ENCODE measurements around the gene PAM.

Gene PAM

DNA sequence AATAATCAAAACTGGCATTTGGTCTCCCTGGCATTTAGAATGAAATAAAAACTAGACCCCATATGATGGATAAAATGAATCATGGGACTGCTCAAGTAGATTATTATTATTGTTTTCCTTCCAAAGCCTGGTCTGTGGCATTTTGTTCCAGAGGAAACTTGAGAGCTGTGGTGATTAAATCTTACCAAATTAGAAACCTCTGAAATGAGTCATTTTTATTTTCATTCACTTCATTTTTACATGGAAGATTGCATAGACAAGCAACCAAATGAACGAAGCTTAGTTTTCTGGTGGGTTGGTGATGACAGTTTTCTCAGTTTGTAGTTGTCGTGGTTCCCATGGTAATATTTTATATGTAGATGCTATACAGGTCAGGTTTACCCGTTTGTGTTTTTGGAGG is 23.4 kb downstream of the PAM start:
- Histone ChIP-seq H3K9me3 (ENCODE audit: low read depth, low read length) (no peaks in the 10 kb centered on the region; the same call in 1 of the 2 replicates), H3K4me3 (no peak overlapping the region), H3K36me3 (ENCODE audit: insufficient read depth, low read length) (no peaks in the 10 kb centered on the region), H3K27ac (no peak overlapping the region), H3K9ac (ENCODE audit: insufficient read length) (no peak overlapping the region)
- TF ChIP-seq EZH2 (IDR thresholded peaks at IDR 0.05) = no peak
- TF ChIP-seq FOXP2 (optimal IDR thresholded peaks at IDR 0.05; ENCODE audit: control extremely low read depth, extremely low read length, insufficient read depth) = no peak
- no peak for TF ChIP-seq POLR2AphosphoS5 (IDR thresholded peaks at IDR 0.05; ENCODE audit: borderline replicate concordance, low read depth, low read length)
- DNase-seq (ENCODE audit: low read depth, low spot score) = no peak

DNA sequence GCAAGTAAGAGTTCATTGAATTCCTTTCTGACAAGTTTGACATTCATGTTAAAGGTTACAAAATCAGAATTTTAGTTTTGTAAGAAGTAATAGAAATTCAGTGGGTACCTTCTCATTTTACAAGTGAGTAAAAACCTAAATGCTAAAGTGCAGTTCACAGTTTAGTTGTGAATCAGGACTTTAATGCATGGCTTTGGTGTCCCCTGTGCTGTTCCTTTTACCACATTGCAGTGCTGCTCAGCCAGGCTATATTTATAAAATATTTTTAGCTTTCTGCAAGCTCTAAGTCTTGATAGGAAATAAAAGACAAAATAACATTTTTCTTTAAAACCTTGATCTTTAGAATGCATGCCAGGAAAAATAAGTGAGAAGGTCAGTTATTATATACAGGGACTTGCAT is 26.3 kb downstream of the PAM start:
- no peak for TF ChIP-seq EZH2 (IDR thresholded peaks at IDR 0.05)
- no peak for TF ChIP-seq FOXP2 (optimal IDR thresholded peaks at IDR 0.05; ENCODE audit: control extremely low read depth, extremely low read length, insufficient read depth)
- TF ChIP-seq POLR2AphosphoS5 (IDR thresholded peaks at IDR 0.05; ENCODE audit: borderline replicate concordance, low read depth, low read length) = no peak
- H3K36me3 ChIP-seq (ENCODE audit: insufficient read depth, low read length) = no peaks in the 10 kb centered on the region
- H3K9me3 ChIP-seq (ENCODE audit: low read depth, low read length) = no peaks in the 10 kb centered on the region
- DNase-seq (ENCODE audit: low read depth, low spot score) = no peak
- no peak overlapping the region for H3K4me3 ChIP-seq
- H3K9ac ChIP-seq (ENCODE audit: insufficient read length) = no peak overlapping the region
- H3K27ac ChIP-seq = no peak overlapping the region

DNA sequence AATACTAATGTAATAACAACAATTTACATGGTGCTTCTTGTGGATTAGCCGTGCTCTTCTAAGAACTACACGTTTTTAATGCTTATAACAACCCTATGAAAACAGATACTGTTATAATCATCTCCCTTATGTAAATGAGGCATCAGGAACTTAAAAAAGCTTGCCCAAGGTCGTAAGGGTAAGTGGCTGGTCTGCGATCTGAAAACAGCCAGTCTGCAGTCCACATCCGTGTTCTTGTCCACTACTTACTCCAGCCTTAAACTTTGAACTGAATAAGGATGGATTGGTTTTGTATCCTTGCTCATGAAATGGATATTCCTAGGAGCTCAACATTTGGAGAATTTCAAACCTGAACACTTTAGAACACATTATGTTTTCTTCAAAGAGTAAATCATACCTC is 26.7 kb downstream of the PAM start:
- Histone ChIP-seq H3K27ac (no peak overlapping the region), H3K9ac (ENCODE audit: insufficient read length) (no peak overlapping the region), H3K36me3 (ENCODE audit: insufficient read depth, low read length) (no peaks in the 10 kb centered on the region), H3K4me3 (no peak overlapping the region), H3K9me3 (ENCODE audit: low read depth, low read length) (no peaks in the 10 kb centered on the region)
- DNase-seq (ENCODE audit: low read depth, low spot score) = no peak
- no peak for TF ChIP-seq POLR2AphosphoS5 (IDR thresholded peaks at IDR 0.05; ENCODE audit: borderline replicate concordance, low read depth, low read length)
- TF ChIP-seq EZH2 (IDR thresholded peaks at IDR 0.05) = no peak
- TF ChIP-seq FOXP2 (optimal IDR thresholded peaks at IDR 0.05; ENCODE audit: control extremely low read depth, extremely low read length, insufficient read depth) = no peak

DNA sequence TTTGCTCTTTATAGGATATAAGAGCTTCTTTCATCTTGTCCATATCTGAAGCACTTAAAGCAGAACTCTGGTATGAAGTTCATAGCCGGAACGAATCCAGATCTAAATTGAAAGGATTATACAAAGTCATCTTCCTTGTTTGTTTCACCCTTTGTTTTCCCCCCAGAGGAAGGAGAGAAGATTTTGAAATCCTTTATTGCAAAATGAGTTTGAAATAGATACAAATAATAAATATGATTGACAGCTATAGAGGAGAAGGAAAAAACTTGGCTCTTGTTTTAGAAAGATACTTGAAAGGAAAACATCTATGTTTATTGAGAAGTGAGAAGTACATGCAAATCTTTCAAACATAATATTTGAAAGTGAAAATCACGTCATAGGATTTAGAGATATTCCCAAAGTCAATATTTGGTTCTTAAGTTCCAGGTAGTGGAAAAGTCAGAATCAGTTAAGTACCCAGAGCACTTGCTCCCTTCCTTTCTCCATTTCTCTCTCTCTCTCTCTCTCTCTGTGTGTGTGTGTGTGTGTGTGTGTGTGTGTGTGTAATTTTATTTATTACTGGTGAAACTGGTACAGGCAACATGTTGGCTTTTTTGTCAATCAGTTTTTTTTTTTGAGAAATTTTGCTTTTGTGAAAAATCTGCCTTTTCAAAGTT is 27.2 kb downstream of the PAM start:
- Histone ChIP-seq H3K4me3 (no peak overlapping the region), H3K9ac (ENCODE audit: insufficient read length) (no peak overlapping the region), H3K36me3 (ENCODE audit: insufficient read depth, low read length) (no peaks in the 10 kb centered on the region), H3K27ac (no peak overlapping the region), H3K9me3 (ENCODE audit: low read depth, low read length) (no peaks in the 10 kb centered on the region)
- TF ChIP-seq EZH2 (IDR thresholded peaks at IDR 0.05) (no peak), FOXP2 (optimal IDR thresholded peaks at IDR 0.05; ENCODE audit: control extremely low read depth, extremely low read length, insufficient read depth) (no peak), POLR2AphosphoS5 (IDR thresholded peaks at IDR 0.05; ENCODE audit: borderline replicate concordance, low read depth, low read length) (no peak)
- no peak for DNase-seq (ENCODE audit: low read depth, low spot score)

DNA sequence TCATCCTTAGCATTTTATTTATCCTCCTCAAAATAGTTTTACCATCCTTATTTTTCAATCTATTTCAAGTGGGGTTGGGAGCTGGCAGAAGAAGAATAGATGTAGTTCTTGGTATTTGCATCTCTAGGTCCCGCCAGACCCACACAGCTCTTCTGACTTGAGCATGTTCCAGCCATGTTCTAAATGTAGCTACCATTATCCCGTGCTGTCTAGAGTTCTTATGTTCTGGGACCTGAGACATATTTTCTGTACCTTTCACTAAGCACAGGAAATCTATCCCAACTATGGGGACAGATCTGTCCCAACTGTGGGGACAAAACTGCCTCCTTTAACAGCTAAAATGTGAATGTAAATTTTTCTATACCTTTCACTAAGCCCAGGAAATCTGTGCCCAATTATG is 32.0 kb downstream of the PAM start:
- no peaks in the 10 kb centered on the region for H3K36me3 ChIP-seq (ENCODE audit: insufficient read depth, low read length)
- H3K9ac ChIP-seq (ENCODE audit: insufficient read length) = no peak overlapping the region
- no peak overlapping the region for H3K27ac ChIP-seq
- no peaks in the 10 kb centered on the region for H3K9me3 ChIP-seq (ENCODE audit: low read depth, low read length)
- H3K4me3 ChIP-seq = no peak overlapping the region
- TF ChIP-seq FOXP2 (optimal IDR thresholded peaks at IDR 0.05; ENCODE audit: control extremely low read depth, extremely low read length, insufficient read depth) = no peak
- TF ChIP-seq POLR2AphosphoS5 (IDR thresholded peaks at IDR 0.05; ENCODE audit: borderline replicate concordance, low read depth, low read length) = no peak
- TF ChIP-seq EZH2 (IDR thresholded peaks at IDR 0.05) = no peak
- no peak for DNase-seq (ENCODE audit: low read depth, low spot score)

DNA sequence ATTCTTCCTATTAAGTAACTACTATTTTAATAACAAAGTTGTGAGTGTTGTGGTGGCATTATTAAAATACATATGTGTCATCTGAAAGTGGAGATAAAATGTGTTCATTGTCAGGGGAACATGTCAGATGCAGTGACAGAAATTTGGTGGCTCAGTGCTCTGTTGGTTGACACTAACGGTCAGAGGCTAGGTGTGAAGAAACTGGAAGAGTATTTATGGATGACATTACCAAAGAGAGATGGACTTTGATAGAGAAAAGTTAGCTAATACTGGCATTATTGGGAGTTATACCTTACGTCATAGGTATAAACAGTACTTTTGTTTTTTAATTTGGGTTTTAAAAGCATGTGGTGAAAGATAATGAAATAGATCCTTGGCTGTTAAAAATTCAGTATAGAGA is 33.7 kb downstream of the PAM start:
- no peaks in the 10 kb centered on the region for H3K36me3 ChIP-seq (ENCODE audit: insufficient read depth, low read length)
- no peak for DNase-seq (ENCODE audit: low read depth, low spot score)
- H3K9me3 ChIP-seq (ENCODE audit: low read depth, low read length) = no peaks in the 10 kb centered on the region
- no peak overlapping the region for H3K4me3 ChIP-seq
- H3K9ac ChIP-seq (ENCODE audit: insufficient read length) = no peak overlapping the region
- H3K27ac ChIP-seq = no peak overlapping the region
- TF ChIP-seq EZH2 (IDR thresholded peaks at IDR 0.05) (no peak), FOXP2 (optimal IDR thresholded peaks at IDR 0.05; ENCODE audit: control extremely low read depth, extremely low read length, insufficient read depth) (no peak), POLR2AphosphoS5 (IDR thresholded peaks at IDR 0.05; ENCODE audit: borderline replicate concordance, low read depth, low read length) (no peak)

DNA sequence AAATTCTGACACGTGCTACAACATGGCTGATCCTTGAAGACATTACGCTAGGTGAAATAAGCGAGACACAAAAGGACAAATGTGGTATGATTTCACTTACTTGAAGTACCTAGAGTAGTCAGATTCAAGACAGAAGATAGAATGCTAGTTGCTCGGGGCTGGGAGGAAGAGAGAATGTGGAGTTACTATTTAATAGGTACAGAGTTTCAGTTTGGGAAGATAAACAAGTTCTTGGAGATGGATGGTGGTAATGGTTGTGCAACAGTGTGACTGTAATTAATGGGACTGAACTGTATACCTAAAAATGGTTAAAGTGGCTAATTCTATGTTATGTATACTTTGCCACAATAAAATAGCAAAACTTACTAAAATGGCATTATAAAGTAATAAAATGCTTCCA is 34.4 kb downstream of the PAM start:
- Histone ChIP-seq H3K9me3 (ENCODE audit: low read depth, low read length) (no peaks in the 10 kb centered on the region), H3K27ac (no peak overlapping the region), H3K36me3 (ENCODE audit: insufficient read depth, low read length) (no peaks in the 10 kb centered on the region), H3K9ac (ENCODE audit: insufficient read length) (no peak overlapping the region), H3K4me3 (no peak overlapping the region)
- DNase-seq (ENCODE audit: low read depth, low spot score) = no peak
- TF ChIP-seq EZH2 (IDR thresholded peaks at IDR 0.05) (no peak), POLR2AphosphoS5 (IDR thresholded peaks at IDR 0.05; ENCODE audit: borderline replicate concordance, low read depth, low read length) (no peak), FOXP2 (optimal IDR thresholded peaks at IDR 0.05; ENCODE audit: control extremely low read depth, extremely low read length, insufficient read depth) (no peak)

DNA sequence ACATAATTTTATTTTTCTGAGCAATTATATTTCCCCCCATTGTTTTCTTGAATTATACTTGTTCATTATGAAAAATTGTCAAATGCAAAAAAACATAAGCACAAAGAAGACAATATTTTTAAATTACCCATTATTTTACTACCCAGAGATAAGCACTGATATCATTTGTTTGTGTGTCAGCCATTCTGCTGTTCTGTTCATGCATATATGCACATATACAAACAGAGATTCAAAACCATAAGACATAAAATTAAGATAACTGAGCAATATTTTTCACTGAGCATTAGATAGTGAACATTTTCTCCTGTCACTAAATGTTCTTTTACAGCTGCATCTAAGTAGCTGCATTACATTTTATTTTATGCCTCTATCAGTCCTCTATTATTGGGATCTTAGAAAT is 35.6 kb downstream of the PAM start:
- H3K4me3 ChIP-seq = no peak overlapping the region
- no peak overlapping the region for H3K9ac ChIP-seq (ENCODE audit: insufficient read length)
- H3K27ac ChIP-seq = no peak overlapping the region
- no peak for TF ChIP-seq FOXP2 (optimal IDR thresholded peaks at IDR 0.05; ENCODE audit: control extremely low read depth, extremely low read length, insufficient read depth)
- TF ChIP-seq EZH2 (IDR thresholded peaks at IDR 0.05) = no peak
- TF ChIP-seq POLR2AphosphoS5 (IDR thresholded peaks at IDR 0.05; ENCODE audit: borderline replicate concordance, low read depth, low read length) = no peak
- no peaks in the 10 kb centered on the region for H3K9me3 ChIP-seq (ENCODE audit: low read depth, low read length)
- no peaks in the 10 kb centered on the region for H3K36me3 ChIP-seq (ENCODE audit: insufficient read depth, low read length)
- DNase-seq (ENCODE audit: low read depth, low spot score) = no peak

DNA sequence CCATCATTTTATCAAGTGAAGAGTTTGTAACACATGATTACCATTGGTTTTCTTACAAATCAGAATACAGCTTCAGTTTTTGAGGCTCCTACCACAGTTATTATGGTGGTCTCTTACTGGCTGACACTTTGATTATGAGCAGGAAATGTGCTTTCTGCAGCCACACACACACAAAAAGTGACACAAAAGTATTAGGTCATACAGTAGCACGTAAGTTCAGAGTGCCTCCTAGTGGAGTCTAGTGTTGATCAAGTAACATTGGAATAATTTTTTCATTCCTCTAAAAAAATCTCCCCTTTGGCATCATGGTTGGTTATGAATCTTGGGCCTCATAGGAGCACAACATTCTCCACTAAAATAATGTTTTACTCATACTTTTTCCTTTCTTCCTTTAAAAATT is 37.6 kb downstream of the PAM start:
- no peak for DNase-seq (ENCODE audit: low read depth, low spot score)
- TF ChIP-seq EZH2 (IDR thresholded peaks at IDR 0.05) (no peak), FOXP2 (optimal IDR thresholded peaks at IDR 0.05; ENCODE audit: control extremely low read depth, extremely low read length, insufficient read depth) (no peak), POLR2AphosphoS5 (IDR thresholded peaks at IDR 0.05; ENCODE audit: borderline replicate concordance, low read depth, low read length) (no peak)

More for the DNA sequence above, 37.6 kb downstream of the PAM start:
- H3K27ac ChIP-seq = no peak overlapping the region
- no peak overlapping the region for H3K4me3 ChIP-seq
- H3K36me3 ChIP-seq (ENCODE audit: insufficient read depth, low read length) = no peaks in the 10 kb centered on the region
- H3K9ac ChIP-seq (ENCODE audit: insufficient read length) = no peak overlapping the region
- no peaks in the 10 kb centered on the region for H3K9me3 ChIP-seq (ENCODE audit: low read depth, low read length)
